H1 (cell line): Measurements from ENCODE around the gene ELOVL4. TPM values are rescaled to one million over a fixed set of nuclear protein-coding genes. Genes with fewer than 3 reads are reported as not detected.

ENCODE experiments used
- CTCF ChIA-PET: fragments of 300-600 bp; sonication (Branson Sonifier 250); formaldehyde crosslinking; loops from one replicate; lab custom pipeline; 2021; ENCODE audit not compliant: partially characterized antibody; lab: Charles Lee
- POLR2A ChIA-PET: fragments of 300-600 bp; sonication (Branson Sonifier 250); formaldehyde crosslinking; loops from one replicate; lab custom pipeline; 2021; ENCODE audit warnings: inconsistent platforms; ENCODE audit not compliant: partially characterized antibody; lab: Charles Lee
- DNase-seq, 2 experiments: peaks; one replicate each; pipeline versions ENCODE4 v3.0.0 to v3.0.0-alpha.2; 2010 to 2022; ENCODE audit warnings: low spot score in 2 of 2, low read depth in 1 of 2, mixed read lengths in 1 of 2
- FAIRE-seq: peaks from 2 replicates; lab custom pipeline; 2011; peaks lifted over from hg19 to GRCh38; lab: Jason Lieb, UNC
- H2AFZ ChIP-seq: 2 replicates; pipeline ENCODE4 v1.8.1; 2012; ENCODE audit warnings: low read length, inconsistent platforms
- H2AK5ac ChIP-seq: 2 replicates; pipeline ENCODE4 v1.6.1; 2013; ENCODE audit warnings: low read depth, low read length
- H2BK120ac ChIP-seq: replicated peaks from 2 replicates; pipeline ENCODE3; 2013; ENCODE audit warnings: low read depth, low read length, inconsistent platforms
- H2BK12ac ChIP-seq: 2 replicates; pipeline ENCODE4 v1.6.1; 2013; ENCODE audit warnings: low read depth, low read length
- H2BK15ac ChIP-seq: 2 replicates; pipeline ENCODE4 v1.6.1; 2013; ENCODE audit warnings: low read length
- H2BK20ac ChIP-seq: 2 replicates; pipeline ENCODE4 v1.6.1; 2013; ENCODE audit warnings: low read length
- H2BK5ac ChIP-seq: 2 replicates; pipeline ENCODE4 v1.6.1; 2013; ENCODE audit warnings: low read depth, low read length
- H3K14ac ChIP-seq: 2 replicates; pipeline ENCODE4 v1.6.1; 2013; ENCODE audit warnings: inconsistent platforms; ENCODE audit not compliant: insufficient read length
- H3K18ac ChIP-seq: 2 replicates; pipeline ENCODE4 v1.6.1; 2013; ENCODE audit warnings: low read length; ENCODE audit errors: extremely low read depth
- H3K23ac ChIP-seq: 2 replicates; pipeline ENCODE4 v1.6.1; 2013; ENCODE audit warnings: inconsistent platforms; ENCODE audit not compliant: insufficient read length
- H3K23me2 ChIP-seq: 2 replicates; pipeline ENCODE4 v1.6.1; 2013; ENCODE audit warnings: low read depth, low read length
- H3K27ac ChIP-seq: 2 replicates; pipeline ENCODE4 v1.6.1; 2011; ENCODE audit warnings: low read depth, low read length, inconsistent platforms
- H3K27me3 ChIP-seq, 4 experiments: replicated peaks in 1 of 4; 1 replicate in 1 of 4; 2 replicates in 3 of 4; pipeline versions ENCODE4 v1.6.1 to v1.8.1; 2011 to 2013; ENCODE audit warnings: low read length in 3 of 4, mild to moderate bottlenecking in 3 of 4, inconsistent platforms in 2 of 4, mixed read lengths in 2 of 4, moderate library complexity in 1 of 4; ENCODE audit not compliant: control insufficient read depth in 3 of 4, insufficient read depth in 3 of 4; ENCODE audit errors: extremely low read depth in 1 of 4
- H3K36me3 ChIP-seq, 4 experiments: 2 replicates each; pipeline versions ENCODE4 v1.6.1 to v1.8.1; 2011 to 2013; ENCODE audit warnings: mild to moderate bottlenecking in 4 of 4, low read length in 3 of 4, moderate library complexity in 2 of 4, control low read depth in 1 of 4, inconsistent platforms in 1 of 4; ENCODE audit not compliant: insufficient read depth in 4 of 4, control insufficient read depth in 2 of 4
- H3K4ac ChIP-seq: replicated peaks from 2 replicates; pipeline ENCODE3; 2013; ENCODE audit warnings: low read length, low read depth, mixed read lengths, inconsistent platforms; ENCODE audit not compliant: insufficient read length
- H3K4me1 ChIP-seq, 4 experiments: replicated peaks in 1 of 4; 1 replicate in 1 of 4; 2 replicates in 3 of 4; pipeline versions ENCODE4 v1.6.1 to v1.8.1; 2011 to 2013; ENCODE audit warnings: low read length in 3 of 4, inconsistent platforms in 2 of 4, mixed read lengths in 1 of 4; ENCODE audit not compliant: insufficient read depth in 4 of 4, control insufficient read depth in 3 of 4
- H3K4me2 ChIP-seq, 2 experiments: 2 replicates each; pipeline versions ENCODE4 v1.6.1 to v1.8.1; 2011 to 2013; ENCODE audit warnings: low read depth in 2 of 2, low read length in 2 of 2, control low read depth in 1 of 2, inconsistent platforms in 1 of 2, mild to moderate bottlenecking in 1 of 2; ENCODE audit not compliant: insufficient read depth in 1 of 2
- H3K4me3 ChIP-seq, 4 experiments: fragments of 200-600, 300-600 bp in 1 of 4; sonication (generic), shearing (Covaris generic), sonication (Bioruptor Twin) in 1 of 4; 2 replicates each; pipeline versions ENCODE4 v1.5.1 to v1.8.1; 2011 to 2016; ENCODE audit warnings: low read length in 4 of 4, low read depth in 3 of 4, control low read depth in 2 of 4, inconsistent platforms in 2 of 4, mild to moderate bottlenecking in 2 of 4, mixed read lengths in 1 of 4, moderate library complexity in 1 of 4; ENCODE audit not compliant: insufficient read depth in 2 of 4; ENCODE audit errors: extremely low read depth in 1 of 4
- H3K56ac ChIP-seq: replicated peaks from 2 replicates; pipeline ENCODE3; 2013; ENCODE audit warnings: low read depth, mild to moderate bottlenecking, mixed read lengths, low read length, inconsistent platforms; ENCODE audit not compliant: insufficient read length
- H3K79me1 ChIP-seq: 2 replicates; pipeline ENCODE4 v1.6.1; 2013; ENCODE audit warnings: low read depth, low read length, control low read depth
- H3K79me2 ChIP-seq, 2 experiments: 2 replicates each; pipeline versions ENCODE4 v1.6.1 to v1.8.1; 2012 to 2013; ENCODE audit warnings: low read length in 2 of 2, mild to moderate bottlenecking in 2 of 2, inconsistent platforms in 1 of 2; ENCODE audit not compliant: insufficient read depth in 2 of 2, control insufficient read depth in 1 of 2
- H3K9ac ChIP-seq, 4 experiments: replicated peaks in 1 of 4; 1 replicate in 1 of 4; 2 replicates in 3 of 4; pipeline versions ENCODE4 v1.6.1 to v1.8.1; 2011 to 2013; ENCODE audit warnings: low read depth in 3 of 4, low read length in 3 of 4, control low read depth in 2 of 4, mild to moderate bottlenecking in 2 of 4, moderate library complexity in 2 of 4, inconsistent platforms in 1 of 4; ENCODE audit errors: extremely low read depth in 1 of 4
- H3K9me3 ChIP-seq, 2 experiments: 2 replicates each; pipeline versions ENCODE4 v1.6.1 to v1.8.1; 2012 to 2013; ENCODE audit warnings: mild to moderate bottlenecking in 2 of 2, moderate library complexity in 2 of 2, control low read depth in 1 of 2, inconsistent platforms in 1 of 2, low read depth in 1 of 2, low read length in 1 of 2, mixed read lengths in 1 of 2; ENCODE audit not compliant: insufficient read depth in 2 of 2
- H4K20me1 ChIP-seq, 2 experiments: replicated peaks in 1 of 2; 2 replicates each; pipeline versions ENCODE3 to v1.8.1; 2011 to 2013; ENCODE audit warnings: inconsistent platforms in 2 of 2, low read length in 2 of 2, mild to moderate bottlenecking in 1 of 2; ENCODE audit not compliant: insufficient read depth in 2 of 2, control insufficient read depth in 1 of 2
- H4K5ac ChIP-seq: 2 replicates; pipeline ENCODE4 v1.6.1; 2013; ENCODE audit warnings: low read length, low read depth, mixed read lengths, inconsistent platforms; ENCODE audit not compliant: insufficient read length
- H4K8ac ChIP-seq: 2 replicates; pipeline ENCODE4 v1.8.0; 2013; ENCODE audit warnings: mild to moderate bottlenecking, moderate library complexity, low read length, inconsistent platforms; ENCODE audit not compliant: insufficient read depth; ENCODE audit errors: extremely low read depth
- H4K91ac ChIP-seq: replicated peaks from 2 replicates; pipeline ENCODE3; 2013; ENCODE audit warnings: low read length, mixed read lengths, inconsistent platforms; ENCODE audit not compliant: insufficient read length
- TCF12 ChIP-seq: IDR thresholded peaks from 2 replicates; pipeline ENCODE4 v1.6.1; 2011; ENCODE audit warnings: low read depth, mild to moderate bottlenecking, low read length
- WGBS, 2 experiments: shearing (Covaris generic) in 1 of 2; methylation state at CpG; one replicate each; pipeline versions ENCODE4 v1.1.6 to v1.1.7; 2013 to 2015; ENCODE audit warnings: low lambda C conversion rate in 2 of 2, mixed read lengths in 2 of 2, inconsistent platforms in 1 of 2, low coverage in 1 of 2, missing lambda C conversion rate in 1 of 2; ENCODE audit not compliant: insufficient replicate concordance in 2 of 2, insufficient coverage in 1 of 2, insufficient read length in 1 of 2; ENCODE audit errors: extremely low coverage in 1 of 2, missing lambda C conversion rate in 1 of 2; 5-methylcytosine and 5-hydroxymethylcytosine counted together
- polyA plus RNA-seq, 7 experiments: library from polyadenylated mRNA; depleted of rRNA in 3 of 7; stranded (reverse) in 5 of 7; unstranded in 2 of 7; fragments of >200 nt in 5 of 7; fragments of 200-250 nt in 2 of 7; gene quantifications; 1 replicate in 5 of 7; 2 replicates in 1 of 7; 4 replicates in 1 of 7; pipeline versions ENCODE4 v1.2.1 to v1.2.3, GENCODE V29; 2011 to 2013; ENCODE audit warnings: missing spikeins in 2 of 7, mixed read lengths in 2 of 7
- total RNA-seq: library from RNA; stranded (reverse); fragmentation: NEBNext Ultra II Directional; extraction: Animal tissue kit (Norgen Biotek cat#: 25700); gene quantifications from 2 replicates; pipeline ENCODE4 v1.2.1, GENCODE V29; 2021

ELOVL4 gene
- total and polyA plus RNA-seq, 2 of the 8 experiments (the other 6 are each of a cell fraction or from before 2014, with no cell fraction given): 2.0 to 15.0 TPM

DNA sequence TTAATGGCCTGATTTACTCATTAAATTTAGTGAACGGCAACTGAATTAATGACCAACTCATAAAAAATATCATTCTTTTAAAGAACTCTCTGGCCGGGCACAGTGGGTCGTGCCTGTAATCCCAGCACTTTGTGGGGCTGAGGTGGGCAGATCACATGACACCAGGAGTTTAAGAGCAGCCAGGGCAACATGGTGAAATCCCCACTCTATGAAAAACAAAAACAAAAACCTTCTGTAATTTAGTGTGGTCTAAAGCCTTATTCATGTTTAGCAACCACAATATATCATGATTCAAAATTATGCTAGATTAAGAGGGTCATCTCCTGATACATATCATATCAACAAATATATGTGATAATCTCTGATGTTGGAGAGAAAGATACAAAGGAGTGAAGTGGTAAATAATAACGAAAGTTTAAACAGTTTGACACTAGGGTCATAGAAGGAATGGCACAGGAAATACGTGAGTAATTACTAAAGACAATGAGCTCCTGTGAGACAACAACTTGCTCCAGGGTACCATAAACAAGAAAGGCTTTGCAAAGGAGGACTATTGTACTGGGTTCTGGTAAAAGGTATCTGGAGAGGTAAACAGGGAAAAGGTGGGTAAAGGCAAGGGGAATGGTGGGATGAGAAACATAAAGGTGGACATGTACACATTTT lies 5.7 kb downstream of the ELOVL4 start:
- Histone ChIP-seq H2BK20ac (no peak overlapping the region), H4K20me1 (peaks cover 0 to 4% of the 10 kb centered on the region in 2 experiments), H3K4me1 (peaks cover 4 to 17% (median 13%) of the 10 kb centered on the region in 4 experiments; a peak in 6 of 7 replicates), H3K14ac (no peak overlapping the region), H3K4me3 (no peak overlapping the region), H3K4ac (no peak overlapping the region), H3K27ac (no peak overlapping the region), H3K23ac (no peak overlapping the region), H2AK5ac (no peak overlapping the region), H3K79me2 (peaks cover 0 to 41% of the 10 kb centered on the region in 2 experiments; a peak in 2 of 4 replicates), H2AFZ (no peak overlapping the region), H3K23me2 (peaks cover 2% of the 10 kb centered on the region; the same call in 1 of the 2 replicates), H2BK12ac (no peak overlapping the region), H4K8ac (no peak overlapping the region), H4K5ac (no peak overlapping the region), H3K56ac (no peak overlapping the region), H3K9me3 (no peaks in the 10 kb centered on the region), H2BK5ac (no peak overlapping the region), H2BK120ac (no peak overlapping the region), H3K79me1 (no peaks in the 10 kb centered on the region; the same call in 1 of the 2 replicates), H3K9ac (no peak overlapping the region), H2BK15ac (no peak overlapping the region), H3K36me3 (no peaks in the 10 kb centered on the region), H4K91ac (no peak overlapping the region), H3K27me3 (no peaks in the 10 kb centered on the region), H3K18ac (no peak overlapping the region), H3K4me2 (no peak overlapping the region)
- no peak for FAIRE-seq
- DNase-seq: no peak
- ChIA-PET CTCF (interaction anchor here (0.6 kb wide), 1 partner anchor 52 kb away, joined by 3 read pairs; no protein-coding TSS in a partner anchor), POLR2A (no interaction called here)
- 80% methylated on average over 5 of the region's 5 CpGs; no CpG with 5 or more reads in 1 of the 2 experiments for WGBS, 2 experiments
- TF ChIP-seq TCF12: no peak
